ENCODE data around the gene NAGPA. TPM values are rescaled to one million over a fixed set of nuclear protein-coding genes. Genes with fewer than 3 reads are reported as not detected.
A peak's percentile ranks its signal among the peaks of the same experiment; 100 is the strongest.

The NAGPA gene
- total RNA-seq, 1 donor from 2014 or later = 14.4 TPM

DNA sequence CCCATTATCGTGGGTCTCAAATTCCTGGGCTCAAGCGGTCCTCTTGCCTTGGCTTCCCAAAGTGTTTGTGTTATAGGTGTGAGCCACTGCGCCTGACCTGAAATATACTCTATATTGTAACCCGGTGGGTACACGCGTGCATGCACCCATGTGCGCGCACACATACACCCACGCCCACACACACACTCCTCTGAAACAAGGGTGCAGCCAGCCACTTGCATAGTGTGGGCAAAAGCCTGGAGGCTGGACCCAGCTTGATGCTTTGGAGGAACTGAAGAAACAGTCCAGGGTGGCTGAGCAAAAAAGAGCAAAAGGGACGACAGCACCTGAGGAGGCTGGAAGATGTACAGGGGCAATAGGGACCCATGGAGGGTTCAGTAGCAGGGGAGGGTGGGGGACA, 29.9 kb downstream of the NAGPA start:
- no peak for DNase-seq (ENCODE audit: low read depth)

DNA sequence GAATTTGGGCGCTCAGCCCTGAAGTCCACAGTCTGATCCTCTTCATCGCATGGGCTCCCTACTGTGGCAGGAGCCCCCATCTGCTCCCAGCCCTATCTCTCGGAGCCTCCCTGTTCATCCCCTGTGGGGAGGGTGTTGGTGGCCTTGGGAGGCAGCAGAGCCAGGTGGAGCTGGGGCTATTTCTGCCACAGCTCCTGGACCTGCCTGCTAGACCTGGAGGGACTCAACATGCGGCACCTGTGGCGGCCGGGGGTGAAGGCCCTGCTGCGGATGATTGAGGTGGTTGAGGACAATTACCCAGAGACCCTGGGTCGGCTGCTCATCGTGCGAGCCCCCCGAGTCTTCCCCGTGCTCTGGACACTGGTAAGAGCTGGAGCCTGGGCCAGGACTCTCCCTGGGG, 30.5 kb downstream of the NAGPA start:
- DNase-seq (ENCODE audit: low read depth) = no peak

DNA sequence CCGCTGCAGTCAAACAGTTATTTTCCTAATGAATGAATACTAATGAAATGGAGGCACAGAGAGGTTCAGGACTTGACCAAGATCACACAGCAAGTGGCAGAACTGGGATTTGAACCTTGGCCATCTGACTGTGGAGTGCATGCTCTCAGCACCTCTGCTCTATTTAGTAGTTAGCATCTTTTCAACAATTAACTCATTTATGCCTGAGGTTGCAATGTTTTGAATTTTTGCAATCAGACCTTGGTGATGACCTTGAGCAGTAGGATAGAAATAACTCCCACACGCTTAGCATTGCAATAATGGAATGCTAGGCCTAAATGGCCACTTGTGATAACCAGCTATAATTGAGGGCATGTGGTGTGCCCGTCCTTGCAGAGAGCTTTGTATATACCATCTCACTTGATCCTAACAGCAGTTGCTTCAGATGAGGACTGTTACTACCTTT, 31.0 kb downstream of the NAGPA start:
- no peak for DNase-seq (ENCODE audit: low read depth)

DNA sequence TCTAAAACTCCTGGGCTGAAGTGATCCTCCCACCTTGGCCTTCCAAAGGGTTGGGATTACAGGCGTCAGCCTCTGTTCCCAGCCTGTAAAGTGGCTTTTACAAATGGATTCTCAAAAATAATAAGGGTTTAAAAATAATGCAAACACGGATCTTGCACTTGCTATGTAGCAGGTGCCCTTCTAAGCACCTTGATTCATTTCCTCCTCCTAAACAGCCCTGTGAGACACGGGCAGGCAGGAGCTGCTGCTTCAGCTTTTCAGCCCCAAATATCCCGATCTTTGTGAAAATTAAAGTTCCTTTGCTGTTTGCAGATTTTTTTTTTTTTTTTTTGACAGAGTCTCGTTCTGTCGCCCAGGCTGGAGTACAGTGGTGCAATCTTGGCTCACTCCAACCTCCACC, 31.7 kb downstream of the NAGPA start:
- no peak for DNase-seq (ENCODE audit: low read depth)

DNA sequence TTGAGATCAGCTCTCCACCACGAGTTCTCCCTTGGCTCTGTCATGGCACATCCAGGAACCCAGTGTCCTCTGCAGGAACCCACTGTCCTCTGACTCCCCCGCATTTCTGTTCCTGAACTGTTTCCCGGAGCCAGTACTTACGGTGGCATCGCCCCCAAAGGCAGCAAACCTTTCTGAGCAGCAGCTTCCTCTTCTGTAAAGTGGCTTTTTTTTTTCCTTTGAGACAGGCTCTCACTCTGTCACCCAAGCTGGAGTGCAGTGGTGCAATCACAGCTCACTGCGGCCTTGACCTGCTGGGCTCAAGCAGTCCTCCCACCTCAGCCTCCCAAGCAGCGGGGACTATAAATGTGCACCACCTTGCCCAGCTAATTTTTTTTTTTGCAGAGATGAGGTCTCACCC, 32.2 kb downstream of the NAGPA start:
- DNase-seq (ENCODE audit: low read depth) = no peak

DNA sequence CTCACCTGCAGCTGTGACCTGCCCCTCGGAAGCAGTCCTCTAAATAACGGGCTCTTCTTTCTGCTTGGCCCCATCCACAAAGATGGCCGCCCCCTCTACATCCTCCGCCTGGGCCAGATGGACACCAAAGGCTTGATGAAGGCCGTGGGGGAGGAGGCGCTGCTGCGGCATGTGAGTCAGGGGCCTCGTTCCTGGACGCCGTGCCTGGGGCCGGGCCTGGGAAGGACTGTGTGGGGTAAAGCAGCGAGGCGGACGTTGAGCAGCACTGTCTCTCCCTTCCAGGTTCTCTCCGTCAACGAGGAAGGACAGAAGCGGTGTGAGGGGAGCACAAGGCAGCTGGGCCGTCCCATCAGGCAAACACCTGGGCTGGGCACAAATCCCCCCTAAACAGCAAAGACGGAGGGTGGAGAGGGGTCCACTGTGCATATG, 33.1 kb downstream of the NAGPA start:
- DNase-seq (ENCODE audit: low read depth) = no peak

DNA sequence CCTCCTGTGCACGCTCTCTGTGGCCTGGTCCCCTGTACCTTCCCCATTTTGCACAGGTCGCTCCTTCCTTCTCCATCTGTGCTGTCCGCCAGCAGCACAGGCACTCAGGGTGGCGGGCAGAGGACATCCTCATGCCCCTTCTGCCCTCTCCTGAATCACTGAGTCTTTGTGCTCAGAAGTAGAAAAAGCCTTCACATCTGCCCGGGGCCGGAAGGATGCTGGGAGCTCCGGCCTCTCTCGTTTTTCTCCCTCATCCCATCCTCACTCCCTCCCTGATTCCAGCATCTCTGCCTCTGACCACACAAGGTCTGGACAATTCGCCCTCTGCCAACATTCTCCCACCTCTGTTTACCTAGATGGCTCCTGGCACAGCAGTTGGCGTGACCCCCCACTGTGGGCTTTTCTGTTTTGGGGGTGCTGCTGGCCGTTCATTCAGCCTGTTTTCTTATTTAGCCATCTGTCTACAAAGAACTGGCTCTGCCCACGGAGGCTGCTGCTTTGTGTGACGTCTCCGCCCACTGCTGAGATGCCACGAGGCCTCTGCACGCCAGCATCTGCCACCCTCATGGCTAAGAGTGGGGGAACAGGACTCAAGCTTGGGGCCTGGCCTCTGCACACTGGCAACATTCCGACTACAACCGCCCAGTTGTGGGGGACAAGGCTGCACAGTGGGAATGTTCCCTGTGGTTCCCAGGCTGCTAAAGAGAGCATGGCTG, 38.9 kb downstream of the NAGPA start:
- DNase-seq (ENCODE audit: low read depth) = peak; percentile 24

DNA sequence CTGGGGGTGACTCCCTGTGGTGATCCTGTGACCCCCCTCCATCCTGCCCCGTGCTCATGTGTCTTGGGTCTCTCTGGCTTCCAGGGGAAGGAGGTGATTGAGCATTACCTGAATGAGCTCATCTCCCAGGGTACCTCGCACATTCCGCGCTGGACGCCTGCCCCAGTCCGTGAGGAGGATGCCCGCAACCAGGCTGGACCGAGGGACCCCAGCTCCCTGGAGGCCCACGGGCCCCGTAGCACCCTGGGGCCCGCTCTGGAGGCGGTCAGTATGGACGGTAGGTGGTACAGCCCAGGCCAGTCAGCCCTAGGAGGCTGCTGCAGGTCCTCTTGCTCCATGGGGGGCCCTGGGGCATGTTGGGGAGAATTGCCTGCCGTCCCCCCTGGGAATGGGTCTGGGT, 42.0 kb downstream of the NAGPA start:
- DNase-seq (ENCODE audit: low read depth) = no peak

DNA sequence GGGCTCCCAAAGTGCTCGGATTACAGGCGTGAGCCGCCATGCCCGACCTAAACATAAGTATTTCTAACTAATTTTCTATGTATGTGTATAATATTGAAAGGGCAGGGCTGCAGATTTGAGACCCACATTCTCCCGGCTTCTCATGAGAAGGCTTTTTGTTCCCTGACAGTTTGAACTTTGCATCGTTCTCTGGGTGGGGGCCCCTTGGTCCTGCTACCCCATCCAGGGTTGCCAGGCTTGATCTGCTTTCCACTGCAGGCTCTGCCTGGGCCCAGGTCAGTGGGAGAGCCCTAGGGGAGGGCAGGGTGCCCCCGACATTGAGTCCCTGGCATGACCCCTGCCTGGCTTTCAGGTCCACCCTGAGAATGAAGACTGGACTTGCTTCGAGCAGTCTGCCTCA, 43.3 kb downstream of the NAGPA start:
- no peak for DNase-seq (ENCODE audit: low read depth)

DNA sequence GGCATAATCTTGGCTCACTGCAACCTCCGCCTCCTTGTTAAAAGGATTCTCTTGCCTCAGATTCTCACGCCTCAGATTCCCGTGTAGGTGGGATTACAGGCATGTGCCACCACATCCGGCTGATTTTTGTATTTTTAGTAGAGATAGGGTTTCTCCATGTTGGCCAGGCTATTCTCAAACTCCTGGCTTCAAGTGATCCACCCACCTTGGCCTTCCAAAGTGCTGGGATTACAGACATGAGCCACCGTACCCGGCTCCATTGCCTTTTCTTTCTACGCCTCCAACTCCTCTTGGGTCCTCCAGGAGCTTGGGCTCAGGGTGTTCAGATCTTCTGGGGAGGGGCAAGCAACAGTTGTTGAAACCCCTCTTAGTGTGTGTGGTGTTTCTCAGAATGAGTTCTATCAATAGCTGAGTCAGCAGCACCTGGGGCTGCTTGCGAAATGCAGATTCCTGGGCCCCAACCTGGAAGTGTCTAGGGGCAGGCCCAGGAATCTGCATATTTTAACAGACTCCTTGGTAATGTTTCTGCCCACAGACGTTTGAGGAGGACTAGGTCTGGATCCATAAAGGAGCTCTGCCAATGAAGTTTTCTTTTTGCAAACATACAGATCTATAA, 44.2 kb downstream of the NAGPA start:
- DNase-seq (ENCODE audit: low read depth) = no peak

DNA sequence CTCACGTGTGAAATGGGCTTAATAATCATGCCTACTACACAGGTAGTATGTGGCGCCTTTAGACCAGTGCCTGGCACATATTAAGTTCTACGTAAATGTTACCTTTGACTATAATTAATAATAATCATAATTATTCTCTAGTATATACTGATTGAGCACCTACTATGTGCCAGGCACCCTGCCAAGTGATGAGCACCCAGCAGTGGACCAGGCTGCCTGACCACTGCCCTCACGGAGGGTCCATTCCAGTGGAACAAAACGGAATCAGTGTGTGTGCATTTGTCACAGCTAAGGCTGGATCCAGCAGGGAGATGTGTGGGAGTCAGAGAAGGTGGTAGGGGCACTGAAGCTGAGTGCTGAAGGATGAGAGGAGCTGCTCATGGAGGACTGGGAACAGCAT, 45.1 kb downstream of the NAGPA start:
- no peak for DNase-seq (ENCODE audit: low read depth)

DNA sequence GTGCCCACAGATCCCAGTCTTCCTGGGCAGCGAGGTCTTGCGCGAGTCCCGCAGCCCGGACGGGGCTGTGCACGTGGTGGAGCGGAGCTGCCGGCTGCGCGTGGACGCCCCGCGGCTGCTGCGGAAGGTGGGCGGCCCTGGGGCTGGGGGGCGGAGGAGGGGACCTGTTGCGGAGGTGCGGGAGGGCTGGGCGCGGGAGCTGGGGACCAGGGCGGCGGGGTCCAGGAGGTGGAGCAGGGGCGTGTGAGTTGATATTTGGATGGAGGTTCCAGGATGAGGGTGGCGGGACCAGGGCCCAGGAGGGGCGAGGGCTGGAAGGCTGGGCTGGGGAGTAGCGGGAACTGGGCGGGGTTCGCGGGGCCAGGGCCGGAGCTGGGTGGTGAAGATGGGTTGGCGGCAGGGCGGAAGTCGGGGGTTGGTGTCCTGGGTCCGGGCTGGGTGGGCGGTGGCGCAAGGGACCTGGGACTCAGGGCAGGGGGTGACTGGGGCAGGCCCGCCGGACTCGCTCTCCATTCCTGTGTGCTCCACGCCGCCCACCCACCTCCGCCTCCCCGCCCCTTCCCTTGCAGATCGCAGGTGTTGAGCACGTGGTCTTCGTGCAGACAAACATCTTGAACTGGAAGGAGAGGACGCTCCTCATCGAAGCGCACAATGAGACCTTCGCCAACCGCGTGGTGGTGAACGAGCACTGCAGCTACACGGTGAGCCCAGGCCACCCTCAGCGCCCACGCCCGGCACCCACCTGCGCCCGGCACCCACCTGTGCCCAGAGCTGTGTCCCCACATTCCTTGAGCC, 46.0 kb downstream of the NAGPA start:
- DNase-seq (ENCODE audit: low read depth) = no peak

DNA sequence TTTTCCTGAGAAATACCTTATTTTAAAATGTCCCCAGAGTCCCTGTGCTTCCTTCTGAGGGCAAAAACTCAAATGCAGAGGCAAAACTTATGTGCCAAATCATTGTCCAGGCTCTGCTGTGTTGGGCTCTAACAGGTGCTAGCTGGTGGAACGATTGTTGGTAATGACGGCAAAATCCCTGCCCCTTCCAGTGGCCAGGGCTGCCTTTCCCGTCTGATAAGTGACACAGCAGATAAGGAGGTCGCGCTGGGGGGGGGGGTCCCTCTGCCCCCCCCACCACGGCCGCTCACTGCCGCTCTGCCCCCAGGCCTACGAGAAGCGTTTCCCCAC, 46.5 kb downstream of the NAGPA start:
- peak; percentile 15 for DNase-seq (ENCODE audit: low read depth)

DNA sequence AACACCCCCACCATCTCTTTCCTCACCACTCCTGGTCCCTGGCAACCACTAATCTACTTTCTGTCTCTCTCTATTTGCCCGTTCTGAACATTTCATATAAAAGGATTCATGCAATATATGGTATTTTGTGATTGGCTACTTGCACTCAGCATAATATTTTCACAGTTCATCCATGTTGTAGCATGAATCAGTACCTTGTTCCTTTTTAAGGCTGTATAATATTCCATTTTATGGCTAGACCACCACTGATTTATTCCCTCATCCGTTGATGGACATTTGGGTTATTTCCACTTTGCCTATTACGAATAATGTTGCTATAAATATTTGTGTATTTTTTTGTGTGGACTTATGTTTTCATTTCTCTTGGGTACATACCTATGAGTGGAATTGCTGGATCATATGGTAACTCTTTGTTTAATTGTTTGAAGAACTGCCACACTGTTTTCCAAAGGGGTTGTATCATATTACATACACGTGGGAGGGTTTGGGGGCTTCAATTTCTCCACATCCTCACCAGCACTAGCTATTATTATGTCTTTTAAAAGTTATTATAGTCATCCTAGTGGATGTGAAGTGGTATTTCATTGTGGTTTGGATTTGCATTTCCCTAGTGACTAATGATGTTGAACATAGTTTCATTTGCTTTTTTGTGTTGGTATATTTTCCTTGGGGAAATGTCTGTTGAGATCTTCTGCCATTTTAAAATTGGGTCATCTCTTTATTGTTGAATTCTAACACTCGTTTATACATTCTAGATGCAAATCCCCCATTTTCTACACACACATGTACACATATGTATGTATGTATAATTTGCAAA, 49.4 kb downstream of the NAGPA start:
- no peak for DNase-seq (ENCODE audit: low read depth)

DNA sequence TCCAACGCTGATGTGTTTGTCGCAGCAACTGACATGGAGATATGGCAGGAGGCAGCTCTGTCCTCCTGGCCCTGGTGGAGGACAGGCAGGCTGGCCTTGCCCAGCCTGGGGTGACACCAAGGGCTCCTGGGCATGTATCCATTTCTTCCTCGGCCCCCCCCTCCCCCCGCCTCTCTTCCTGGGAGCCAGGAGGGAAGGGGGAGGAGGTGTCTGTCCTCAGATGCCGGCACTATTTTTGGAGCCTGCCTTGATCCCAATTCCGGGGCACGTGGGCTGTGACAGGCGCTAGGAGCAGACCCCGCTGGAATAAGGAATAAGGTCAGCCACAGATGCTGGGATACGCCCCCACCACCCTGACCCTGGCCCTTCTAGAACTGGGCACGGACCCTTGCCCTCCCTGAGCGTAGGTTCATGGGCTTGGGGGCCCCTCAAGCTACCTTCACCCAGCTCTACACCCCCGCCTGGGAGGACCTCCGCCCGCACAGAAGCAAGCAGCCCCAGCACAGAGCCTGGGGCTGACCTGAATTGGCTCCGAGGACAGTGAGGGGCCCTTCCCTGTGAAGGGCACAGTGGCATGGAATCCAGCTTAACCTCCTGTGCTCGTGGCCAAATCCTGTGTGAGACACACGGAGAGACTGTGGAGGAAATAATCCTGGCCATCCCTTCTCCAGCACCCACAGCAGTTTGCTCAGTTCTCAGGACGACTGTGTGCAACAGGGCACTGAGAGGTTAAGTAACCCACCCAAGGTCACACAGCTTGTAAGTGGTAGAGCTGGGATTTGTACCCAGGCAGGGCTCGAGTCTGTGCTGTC, 51.5 kb downstream of the NAGPA start:
- DNase-seq (ENCODE audit: low read depth) = peak; percentile 79

DNA sequence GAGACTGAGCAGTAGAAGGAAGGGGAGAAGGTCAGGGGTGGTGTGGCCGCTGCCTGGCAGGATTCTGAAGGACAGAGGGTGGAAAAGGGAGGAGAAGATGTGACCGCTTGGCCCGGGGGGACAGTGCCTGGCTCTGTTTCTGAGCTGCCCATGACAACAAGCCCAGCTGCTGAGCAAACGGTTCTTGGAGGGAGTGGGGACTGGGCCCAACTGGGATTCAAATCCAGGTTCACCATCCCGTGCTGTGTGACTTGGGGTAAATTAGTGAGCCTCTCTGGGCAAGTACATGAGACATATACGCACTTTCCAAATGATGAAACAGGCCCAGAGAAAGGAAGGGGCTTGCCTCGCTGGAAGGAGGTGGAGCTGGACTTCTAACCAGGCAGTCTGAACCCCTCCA, 52.3 kb downstream of the NAGPA start:
- no peak for DNase-seq (ENCODE audit: low read depth)

DNA sequence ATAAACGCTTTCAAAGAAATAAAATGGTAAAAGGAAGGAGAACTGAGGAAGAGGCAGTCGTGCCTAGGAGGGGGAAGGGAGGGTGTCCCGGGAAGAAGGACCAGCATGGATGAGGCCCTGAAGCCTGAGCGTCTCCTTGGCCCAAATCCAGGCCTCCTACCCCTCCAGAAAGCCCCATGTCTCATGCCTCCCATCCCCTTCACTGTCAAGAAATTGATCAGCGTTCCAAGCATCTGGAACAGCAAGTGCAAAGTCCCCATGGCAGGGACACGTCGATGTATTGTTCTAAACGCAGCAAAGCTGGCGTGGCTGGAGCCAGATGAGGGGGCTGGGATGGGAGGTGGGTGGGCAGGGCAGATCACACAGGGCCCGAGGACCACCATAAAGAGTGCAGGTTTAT, 53.0 kb downstream of the NAGPA start:
- no peak for DNase-seq (ENCODE audit: low read depth)

DNA sequence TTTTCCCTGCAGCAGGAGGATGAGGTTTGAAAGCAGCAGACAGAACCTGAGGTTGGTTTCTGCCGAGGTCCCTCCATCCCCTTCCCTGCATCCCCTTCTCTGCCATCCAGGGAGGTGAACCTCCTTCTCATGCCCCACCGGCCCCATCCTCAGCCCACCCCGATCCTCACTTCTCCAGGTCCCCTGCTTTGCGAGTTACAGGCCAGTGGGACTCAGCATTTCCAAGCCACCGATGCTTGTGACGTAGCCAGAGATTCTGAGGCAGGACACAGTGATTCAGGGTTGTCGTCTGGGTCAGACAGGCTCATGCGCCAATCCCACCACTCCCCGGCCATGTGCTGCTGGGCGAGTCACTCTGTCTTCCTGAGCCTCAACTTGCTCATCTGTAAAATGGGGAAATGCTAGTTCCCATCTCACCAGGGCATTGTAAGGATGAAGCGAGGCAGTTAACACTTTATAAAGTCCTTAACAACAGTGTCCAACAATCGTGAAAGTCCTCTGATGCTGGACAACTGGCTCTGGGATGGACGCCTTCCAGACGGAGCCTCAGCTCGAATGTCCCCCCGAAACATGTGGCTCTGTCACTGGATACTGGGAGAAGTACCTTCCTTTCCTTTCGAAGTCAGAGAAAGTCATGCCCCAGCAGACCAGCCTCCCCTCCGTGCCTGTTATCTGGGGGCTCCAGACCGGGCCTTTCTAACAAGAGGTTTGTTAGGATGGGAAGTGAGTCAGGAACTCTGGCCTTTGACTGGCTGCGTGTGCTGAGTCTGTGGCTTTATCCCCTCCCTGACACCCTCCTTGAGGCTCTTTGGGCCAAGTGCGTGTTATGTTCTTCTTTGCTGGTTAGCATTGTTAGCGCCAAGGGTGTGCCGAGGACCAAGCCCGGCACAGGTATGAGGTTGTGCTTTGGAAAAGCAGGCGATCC, 53.7 kb downstream of the NAGPA start:
- DNase-seq (ENCODE audit: low read depth) = peak; percentile 9

DNA sequence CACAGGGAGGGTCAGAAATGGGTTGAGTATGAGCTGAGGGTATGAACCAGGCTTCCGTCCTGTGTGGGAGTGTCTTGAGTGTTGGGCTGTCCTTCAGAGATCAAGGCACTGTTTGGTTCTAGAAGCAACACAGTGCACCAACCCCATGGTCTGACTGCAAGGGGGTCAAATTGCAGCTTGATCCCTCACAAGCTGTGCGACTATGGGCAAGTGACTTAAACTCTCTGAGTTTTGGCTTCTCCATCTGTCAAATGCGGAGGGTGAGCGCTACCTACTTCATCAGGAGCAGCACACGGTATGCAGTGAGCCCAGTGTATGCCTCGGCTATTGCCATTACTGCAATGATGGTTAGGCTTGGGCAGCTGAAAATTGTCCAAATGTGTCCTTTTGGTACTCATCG, 54.6 kb downstream of the NAGPA start:
- DNase-seq (ENCODE audit: low read depth) = no peak

Measured in myocyte (in vitro differentiated cells).